GM21515 (cell line): Measurements from ENCODE around the gene FOXF2.

ENCODE experiments used
- ATAC-seq: cut with Tn5 transposase; IDR thresholded peaks from one replicate; pipeline ENCODE4 v1.9.1; 2021; ENCODE audit not compliant: unreplicated experiment

FOXF2 gene

GRCh38 chr6:1390133-1390945, 963 bp downstream of the FOXF2 start:
- no peak for ATAC-seq

GRCh38 chr6:1390946-1391799, 1.8 kb downstream of the FOXF2 start:
- ATAC-seq: no peak

DNA sequence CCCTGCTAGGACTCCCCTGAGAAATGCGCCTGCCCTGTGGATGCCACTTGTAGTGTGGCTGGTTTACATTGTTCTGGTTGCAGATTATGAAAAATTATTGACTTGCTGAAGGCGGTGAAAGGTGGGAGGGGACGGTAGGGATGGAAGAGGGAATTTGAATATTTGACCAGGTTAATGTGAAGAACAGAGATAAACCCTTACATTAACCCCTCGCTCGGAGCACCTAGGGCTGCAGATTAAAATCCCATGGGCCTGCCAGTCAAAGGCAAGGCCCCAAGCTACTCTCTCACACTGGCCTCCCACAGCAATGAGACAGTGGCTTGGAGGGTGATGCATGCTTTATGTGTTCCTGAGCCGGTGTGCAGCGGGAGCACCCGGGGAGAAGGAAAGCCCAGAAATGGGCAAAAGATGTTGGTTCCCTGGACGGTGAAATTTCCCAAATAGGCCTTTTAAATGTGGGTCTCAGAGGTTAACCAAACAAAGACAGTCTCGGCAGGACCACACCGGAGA, 2.5 kb downstream of the FOXF2 start:
- ATAC-seq: no peak

GRCh38 chr6:1392813-1393640, 3.7 kb downstream of the FOXF2 start:
- ATAC-seq: no peak

DNA sequence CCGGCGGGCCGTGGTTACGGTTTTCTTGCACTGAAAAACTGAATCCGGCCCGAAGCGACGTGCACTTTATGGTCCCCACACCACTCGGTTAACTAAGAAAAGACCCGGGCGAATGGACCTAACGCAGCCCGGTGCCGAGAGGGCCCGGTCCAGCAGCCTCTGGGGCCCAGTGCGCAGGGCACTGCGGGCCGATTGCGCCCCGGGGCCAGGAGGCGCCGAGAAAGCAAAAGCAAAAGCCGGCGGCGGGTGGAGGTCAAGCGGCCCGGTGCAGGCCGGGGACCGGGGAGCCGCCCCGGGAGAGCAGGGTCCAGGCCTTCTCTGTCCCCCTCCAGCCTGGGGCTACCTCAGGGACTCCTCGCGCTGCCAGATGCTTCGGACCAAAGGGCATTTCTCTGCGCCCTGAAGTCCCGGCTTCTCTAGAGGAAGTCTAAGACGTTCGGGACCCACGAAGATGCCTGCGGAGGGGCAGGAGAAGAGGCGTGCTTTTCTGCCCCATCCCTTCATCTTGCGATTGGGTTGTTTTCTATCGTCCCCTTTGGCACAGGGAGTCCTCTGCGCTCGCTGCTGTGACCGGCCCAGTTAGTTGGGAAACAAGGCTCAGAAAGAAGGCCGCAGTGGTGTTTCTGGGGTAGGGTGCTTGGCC, 4.4 kb downstream of the FOXF2 start:
- no peak for ATAC-seq

DNA sequence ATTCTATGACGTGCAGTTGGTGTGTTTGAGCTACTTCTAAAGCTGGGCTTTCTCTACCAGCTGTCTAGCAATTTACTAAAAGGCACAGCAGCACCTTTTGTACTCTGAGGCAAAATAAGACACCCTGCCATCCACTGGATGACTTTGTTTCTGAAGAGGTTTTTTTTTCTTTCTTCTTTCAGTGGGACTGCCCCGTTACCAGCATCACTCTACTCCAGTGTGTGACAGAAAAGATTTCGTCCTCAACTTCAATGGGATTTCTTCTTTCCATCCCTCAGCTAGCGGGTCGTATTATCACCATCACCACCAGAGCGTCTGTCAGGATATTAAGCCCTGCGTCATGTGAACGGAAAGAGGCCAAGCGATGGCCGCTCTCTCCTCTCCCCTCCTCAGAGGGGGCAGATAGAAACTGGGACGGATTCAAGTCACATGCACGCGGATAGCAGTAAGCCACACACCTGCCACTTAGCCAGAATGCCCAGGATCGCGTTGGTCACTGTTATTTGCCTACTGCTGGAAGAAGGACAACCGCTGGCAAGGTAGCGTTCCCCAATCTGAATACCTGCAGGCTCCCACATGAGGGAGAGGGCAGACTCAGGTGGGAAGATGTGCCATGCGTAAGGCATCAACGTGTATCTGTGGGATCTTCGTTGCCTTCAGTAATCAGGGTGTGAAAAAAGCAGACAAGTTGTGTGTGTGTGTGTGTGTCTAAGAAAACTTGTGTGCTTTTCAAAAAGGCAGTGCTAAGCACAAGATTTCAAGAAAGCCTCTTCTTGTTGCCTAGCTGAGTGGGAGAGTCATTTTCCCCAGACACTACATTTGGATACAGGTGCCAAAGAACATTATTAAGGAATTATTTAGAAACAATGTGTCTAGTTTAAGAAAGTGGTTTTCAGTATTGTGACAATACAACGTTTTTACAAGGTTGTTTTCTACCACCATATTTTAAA, 5.4 kb downstream of the FOXF2 start:
- no peak for ATAC-seq

DNA sequence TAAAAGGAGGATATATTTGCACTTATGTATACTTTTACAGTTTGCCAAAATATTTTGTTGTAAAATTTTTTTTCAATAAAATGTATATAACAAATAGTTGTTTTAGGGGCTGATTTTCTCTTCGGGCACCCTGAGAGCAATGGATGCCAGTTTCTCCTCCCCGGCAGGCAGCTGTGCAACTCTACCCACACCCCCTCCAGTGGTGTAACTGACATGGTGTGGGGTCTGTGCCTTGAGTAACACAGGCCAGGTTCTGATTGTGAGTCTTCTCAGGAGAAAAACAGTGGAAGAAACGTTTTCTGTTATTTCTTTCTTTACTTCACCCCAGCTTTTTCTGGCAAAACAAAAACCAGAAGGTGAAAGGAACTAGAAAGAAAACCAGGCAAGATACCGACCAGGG, 6.1 kb downstream of the FOXF2 start:
- no peak for ATAC-seq

DNA sequence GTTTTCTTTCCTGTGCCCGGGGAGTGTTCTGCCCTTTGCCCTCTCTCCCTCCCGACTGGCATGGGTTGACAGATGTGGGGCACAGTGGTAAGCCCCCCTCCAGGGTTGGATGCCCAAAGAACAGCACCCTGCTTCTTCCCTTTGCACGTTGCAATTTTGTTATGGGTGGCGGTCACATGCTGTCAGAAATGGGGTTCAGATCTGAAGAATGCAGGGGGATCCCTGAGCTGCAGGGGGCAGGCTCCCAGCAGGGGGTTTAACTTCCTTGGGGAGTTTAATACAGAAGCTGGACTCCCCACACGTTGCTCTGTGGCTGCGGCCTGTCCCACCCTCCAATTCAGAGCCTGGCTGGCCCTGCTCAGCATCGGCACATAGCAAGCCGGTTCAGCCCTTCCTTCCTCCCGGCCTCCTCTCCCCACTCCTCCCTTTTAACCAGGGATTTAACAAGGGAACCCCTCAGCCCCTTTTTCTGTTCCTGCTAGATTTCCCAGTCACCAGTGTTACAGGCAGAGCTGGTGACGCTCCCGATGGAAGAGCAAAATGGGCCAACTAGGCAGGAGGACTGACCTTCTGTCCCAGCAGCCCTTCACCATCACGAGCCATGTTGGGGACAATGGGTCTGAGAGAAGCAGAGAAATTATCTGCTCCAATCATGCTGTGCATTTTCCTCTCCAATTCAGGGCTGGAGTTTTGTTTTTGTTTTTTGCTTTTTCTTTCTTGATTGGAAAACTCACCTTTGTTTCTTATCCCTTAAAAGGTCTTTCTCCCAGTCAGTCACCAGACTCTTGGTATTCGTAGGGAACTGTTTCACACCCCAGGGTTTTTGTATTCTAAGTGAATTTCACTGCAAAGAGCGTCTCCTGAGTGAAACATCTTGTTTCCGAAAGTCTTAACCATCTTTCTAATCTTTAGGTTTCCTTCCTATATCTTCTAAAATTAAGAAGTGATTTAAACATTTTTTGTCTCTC, 6.8 kb downstream of the FOXF2 start:
- ATAC-seq: no peak

GRCh38 chr6:1396952-1397868, 7.8 kb downstream of the FOXF2 start:
- no peak for ATAC-seq

DNA sequence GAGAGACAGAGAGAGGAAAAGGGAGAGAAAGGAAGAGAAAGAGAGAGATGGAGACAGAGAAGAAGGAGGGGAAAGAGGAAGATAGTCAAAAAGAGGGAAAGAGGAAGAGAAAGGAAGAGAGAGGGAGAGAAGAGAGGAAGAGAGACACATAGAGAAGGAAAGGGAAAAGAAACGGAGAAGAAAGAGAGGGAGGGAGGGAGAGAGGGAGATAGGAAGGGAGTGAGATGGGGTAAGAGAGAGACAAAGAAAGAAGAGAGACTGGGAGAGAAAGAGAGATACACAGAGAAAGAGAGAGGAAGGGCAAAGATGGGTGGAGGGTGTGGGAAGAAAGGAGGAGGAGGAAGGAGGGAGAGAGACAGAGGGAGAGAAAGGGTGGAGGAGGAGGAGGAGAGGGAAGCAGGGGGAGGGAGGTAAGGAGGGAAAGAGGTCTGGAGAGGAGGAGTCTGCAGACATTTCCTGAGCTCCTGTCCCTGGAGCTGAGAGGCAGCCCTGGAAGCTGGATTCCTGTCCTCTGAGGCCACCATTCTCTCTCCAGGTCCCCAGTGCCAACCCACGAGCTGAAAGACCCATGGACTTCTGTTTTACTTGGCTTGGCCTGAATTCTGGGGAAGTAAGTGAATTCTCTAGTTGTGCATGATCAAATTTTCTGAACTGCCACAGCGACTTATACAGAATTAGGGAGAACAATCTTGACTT, 9.9 kb downstream of the FOXF2 start:
- ATAC-seq: no peak

GRCh38 chr6:1400126-1400850, 10.9 kb downstream of the FOXF2 start:
- ATAC-seq: no peak

GRCh38 chr6:1402369-1402768, 13.0 kb downstream of the FOXF2 start:
- ATAC-seq: no peak

GRCh38 chr6:1402868-1403267, 13.5 kb downstream of the FOXF2 start:
- ATAC-seq: no peak

DNA sequence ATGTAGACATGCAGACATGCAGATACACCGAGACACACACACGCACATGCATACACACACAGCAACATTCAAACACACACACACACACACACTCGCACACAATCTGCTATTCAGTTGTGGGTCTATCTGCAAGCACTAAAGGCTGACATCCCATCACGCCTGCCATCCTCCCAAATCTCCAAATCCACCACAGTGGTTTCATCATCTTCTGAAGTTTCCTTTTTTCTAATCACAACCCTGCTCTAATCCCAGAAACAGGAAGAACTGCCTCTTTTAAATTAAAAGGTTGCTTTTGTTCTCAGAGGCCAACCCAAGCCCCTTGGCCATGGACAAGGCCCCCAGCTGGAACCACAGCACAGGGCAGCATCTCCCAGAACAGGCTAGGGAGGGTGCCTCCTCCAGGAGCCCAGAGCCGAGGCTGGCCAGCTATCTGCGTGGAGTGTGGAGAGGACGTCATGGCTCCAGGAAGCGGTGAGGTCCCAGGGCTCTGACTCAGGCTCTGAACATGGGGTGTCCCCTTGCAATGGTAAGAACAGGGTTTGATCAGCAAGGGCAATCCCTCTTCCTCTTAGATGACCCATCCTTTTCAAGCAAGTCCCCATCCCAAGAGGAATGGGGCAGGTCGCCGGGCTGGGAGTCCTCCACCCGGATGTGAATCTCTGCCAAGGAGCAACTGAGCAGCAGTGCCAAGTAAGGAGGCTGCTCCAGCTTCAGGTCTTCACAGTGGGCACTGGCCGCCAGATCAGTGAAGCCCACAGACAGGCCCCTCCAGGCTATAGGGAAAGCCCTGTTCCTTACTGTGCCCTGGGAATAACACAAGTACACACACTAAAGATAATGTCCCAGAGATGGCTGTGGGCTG, 14.7 kb downstream of the FOXF2 start:
- no peak for ATAC-seq

DNA sequence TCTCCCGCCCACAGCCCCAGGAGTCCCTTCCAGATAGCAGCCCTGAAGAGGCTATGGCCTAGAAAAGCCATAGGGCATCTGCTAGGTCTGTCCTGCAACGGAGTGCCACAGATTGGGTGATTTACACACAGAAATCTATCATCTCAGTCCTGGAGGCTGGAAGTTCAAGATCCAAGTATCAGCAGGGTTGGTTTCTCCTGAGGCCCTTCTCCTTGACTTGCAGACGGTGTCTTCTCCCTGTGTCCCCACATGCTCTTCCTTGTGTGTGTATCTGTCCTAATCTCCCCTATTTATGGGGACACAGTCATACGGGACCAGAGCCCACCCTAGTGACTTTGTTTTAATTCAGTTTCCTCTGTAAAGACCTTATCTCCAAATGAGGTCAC, 15.3 kb downstream of the FOXF2 start:
- ATAC-seq: no peak
